ENCODE results near the gene MDP1.

- TF ChIP-seq CTCF (IDR thresholded peaks at IDR 0.05; ENCODE audit: low read length): no peak
- TF ChIP-seq EZH2 (optimal IDR thresholded peaks at IDR 0.05; ENCODE audit: low read depth, low read length): no peak
Measured at GRCh38 chr14:24172261-24172860, 43.5 kb downstream of the MDP1 start.

All from MM.1S (cell line).